ENCODE results near the gene ZFAND4.
"Not testable (repeated sequence)": the region's sequence is repeated elsewhere in the genome, so short reads cannot be mapped to it uniquely, and the experiment has no call there.

ZFAND4 gene

GRCh38 chr10:45640049-45640448, 32.5 kb downstream of the ZFAND4 start:
- DNase-seq: no peak

GRCh38 chr10:45627412-45628048, 45.0 kb downstream of the ZFAND4 start:
- DNase-seq: no peak

- no peak for DNase-seq
Measured at GRCh38 chr10:45625879-45626278, 46.7 kb downstream of the ZFAND4 start.

- DNase-seq: no peak
Measured at GRCh38 chr10:45624724-45625123, 47.8 kb downstream of the ZFAND4 start.

- DNase-seq: no peak
Measured at GRCh38 chr10:45614869-45615268, 57.7 kb downstream of the ZFAND4 start.

GRCh38 chr10:45612741-45613140, 59.8 kb downstream of the ZFAND4 start:
- no peak for DNase-seq

- no peak for DNase-seq
Measured at GRCh38 chr10:45608052-45608451, 64.5 kb downstream of the ZFAND4 start.

GRCh38 chr10:45607276-45607675, 65.3 kb downstream of the ZFAND4 start:
- no peak for DNase-seq

- DNase-seq: no peak
Measured at GRCh38 chr10:45602836-45603235, 69.7 kb downstream of the ZFAND4 start.

- no peak for DNase-seq
Measured at GRCh38 chr10:45602082-45602730, 70.4 kb downstream of the ZFAND4 start.

GRCh38 chr10:45601254-45601930, 71.2 kb downstream of the ZFAND4 start:
- DNase-seq: not testable (repeated sequence)

GRCh38 chr10:45600337-45601253, 72.0 kb downstream of the ZFAND4 start:
- not testable (repeated sequence) for DNase-seq

- DNase-seq: no peak
Measured at GRCh38 chr10:45599646-45600045, 72.9 kb downstream of the ZFAND4 start.

GRCh38 chr10:45599021-45599603, 73.5 kb downstream of the ZFAND4 start:
- no peak for DNase-seq

GRCh38 chr10:45596526-45596925, 76.0 kb downstream of the ZFAND4 start:
- DNase-seq: no peak

GRCh38 chr10:45594276-45595157, 78.1 kb downstream of the ZFAND4 start:
- peak; percentile 95 for DNase-seq

- DNase-seq: no peak
Measured at GRCh38 chr10:45593938-45594275, 78.7 kb downstream of the ZFAND4 start.

- no peak for DNase-seq
Measured at GRCh38 chr10:45592926-45593325, 79.6 kb downstream of the ZFAND4 start.

GRCh38 chr10:45592432-45592831, 80.1 kb downstream of the ZFAND4 start:
- no peak for DNase-seq

- no peak for DNase-seq
Measured at GRCh38 chr10:45591280-45591679, 81.3 kb downstream of the ZFAND4 start.

- no peak for DNase-seq
Measured at GRCh38 chr10:45589868-45590267, 82.7 kb downstream of the ZFAND4 start.

- DNase-seq: no peak
Measured at GRCh38 chr10:45589009-45589408, 83.6 kb downstream of the ZFAND4 start.

Measured in femur (tissue), 1 donor.